Lung microvascular endothelial cell (primary cell): ENCODE results near the gene ASXL3. TPM values are rescaled to one million over a fixed set of nuclear protein-coding genes. Genes with fewer than 3 reads are reported as not detected.
A peak's percentile ranks its signal among the peaks of the same experiment; 100 is the strongest.

Source experiments
- DNase-seq, 2 donors: peaks; one replicate each; pipeline versions ENCODE4 v3.0.0 to v3.0.0-alpha.2; 2010; ENCODE audit warnings: low read depth in 2 of 2
- total RNA-seq: library from RNA; depleted of rRNA; stranded (reverse); fragments of >200 nt; gene quantifications from 2 replicates; pipeline ENCODE4 v1.2.1, GENCODE V29; 2014

ASXL3 gene
- total RNA-seq, 1 donor from 2014 or later: 0.20 TPM

GRCh38 chr18:33716061-33716683 lies 138.2 kb downstream of the ASXL3 start:
- no peak for DNase-seq

GRCh38 chr18:33717339-33717738 lies 139.3 kb downstream of the ASXL3 start:
- no peak for DNase-seq

- DNase-seq: peak in 1 of 2 donors; percentile 25
These were observed 142.1 kb downstream of the ASXL3 start for GRCh38 chr18:33720133-33720532.

- DNase-seq: no peak
These were observed 151.5 kb downstream of the ASXL3 start for GRCh38 chr18:33729556-33729955.

GRCh38 chr18:33733376-33733775 lies 155.4 kb downstream of the ASXL3 start:
- DNase-seq: no peak

GRCh38 chr18:33735428-33735827 lies 157.4 kb downstream of the ASXL3 start:
- DNase-seq: no peak

GRCh38 chr18:33741760-33742159 lies 163.7 kb downstream of the ASXL3 start:
- no peak for DNase-seq

- no peak for DNase-seq
These were observed 166.1 kb downstream of the ASXL3 start for GRCh38 chr18:33744032-33744697.

GRCh38 chr18:33745151-33745795 lies 167.3 kb downstream of the ASXL3 start:
- no peak for DNase-seq

- no peak for DNase-seq
These were observed 168.0 kb downstream of the ASXL3 start for GRCh38 chr18:33745871-33746545.

- DNase-seq: peak in 1 of 2 donors; percentile 17
These were observed 171.8 kb downstream of the ASXL3 start for GRCh38 chr18:33749834-33750233.

- DNase-seq: no peak
These were observed 172.3 kb downstream of the ASXL3 start for GRCh38 chr18:33750366-33750765.

GRCh38 chr18:33751613-33752221 lies 173.7 kb downstream of the ASXL3 start:
- peak; percentile 17 to 40 for DNase-seq

- DNase-seq: no peak
These were observed 177.4 kb downstream of the ASXL3 start for GRCh38 chr18:33755391-33755790.

- peak; percentile 48 to 53 for DNase-seq
These were observed 178.0 kb downstream of the ASXL3 start for GRCh38 chr18:33755931-33756560.

GRCh38 chr18:33757037-33757436 lies 179.0 kb downstream of the ASXL3 start:
- no peak for DNase-seq

GRCh38 chr18:33761363-33761762 lies 183.3 kb downstream of the ASXL3 start:
- DNase-seq: peak; percentile 12 to 45

- DNase-seq: no peak
These were observed 203.4 kb downstream of the ASXL3 start for GRCh38 chr18:33781429-33781828.
